HG02884 (cell line): ENCODE measurements around the gene SGMS1.
A peak's percentile ranks its signal among the peaks of the same experiment; 100 is the strongest.

Experiments used
- ATAC-seq: cut with Tn5 transposase; IDR thresholded peaks from one replicate; pipeline ENCODE4 v1.9.1; 2021; ENCODE audit warnings: mild to moderate bottlenecking, moderate library complexity; ENCODE audit not compliant: unreplicated experiment

The SGMS1 gene

DNA sequence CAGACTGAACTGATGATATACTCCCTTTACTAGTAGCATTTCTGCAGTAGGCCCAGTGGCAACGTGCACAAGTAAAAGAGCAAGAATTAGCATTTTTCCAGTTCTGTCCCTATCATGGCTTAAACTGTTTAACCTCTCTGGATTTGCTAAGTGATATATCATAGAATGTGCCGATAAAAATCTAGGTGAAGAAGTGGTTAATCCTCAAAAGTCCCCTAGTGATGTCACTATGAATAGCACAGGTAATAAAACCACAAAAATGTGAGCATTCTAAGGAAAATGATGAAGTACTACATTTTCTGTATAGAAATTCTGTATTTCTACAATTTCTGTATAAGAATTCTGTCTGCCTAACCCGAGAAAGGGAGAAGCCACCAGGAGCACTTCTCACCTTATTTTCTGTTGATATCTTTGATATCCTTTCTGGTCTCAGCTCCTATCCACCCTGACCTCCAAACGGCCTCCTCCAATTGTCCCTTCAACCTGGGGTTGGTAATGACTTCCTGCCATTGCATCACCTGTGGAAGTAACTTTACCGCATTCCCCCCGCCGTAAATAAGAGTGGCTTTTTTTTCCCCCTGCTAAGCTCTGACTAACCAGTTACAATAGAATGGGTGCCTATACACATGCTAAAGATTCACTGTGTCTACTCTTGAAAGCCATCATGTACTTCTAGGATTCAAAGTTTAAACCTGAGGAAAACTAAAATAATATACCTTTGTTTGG, 216.5 kb downstream of the SGMS1 start:
- ATAC-seq = no peak

DNA sequence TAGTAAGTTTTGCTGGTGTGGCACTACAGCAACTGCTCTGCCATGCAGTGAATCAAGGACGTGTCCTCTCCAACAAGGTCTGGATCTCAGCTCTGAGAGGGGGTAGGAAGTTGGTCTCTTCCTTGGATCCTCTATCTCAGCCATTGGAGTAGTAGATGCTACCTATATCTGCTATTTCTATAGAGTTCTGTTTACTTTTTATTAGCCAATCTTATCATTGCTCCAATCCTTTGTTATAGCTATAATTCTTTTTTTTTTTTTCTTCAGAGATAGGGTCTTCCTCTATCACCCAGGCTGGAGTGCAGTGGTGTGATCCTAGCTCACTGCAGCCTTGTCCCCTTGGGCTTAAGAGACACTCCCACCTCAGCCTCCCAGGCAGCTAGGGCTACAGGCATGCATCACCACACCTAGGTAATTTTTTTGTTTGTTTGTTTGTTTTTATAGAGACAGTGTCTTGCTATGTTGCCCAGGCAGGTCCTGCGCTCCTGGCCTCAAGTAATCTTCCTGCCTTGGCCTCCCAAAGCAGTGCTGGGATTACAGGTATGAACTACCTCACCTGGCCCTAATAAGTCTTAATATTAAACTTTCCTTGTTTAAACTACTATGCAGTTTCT, 217.2 kb downstream of the SGMS1 start:
- no peak for ATAC-seq

- no peak for ATAC-seq
These were observed 218.0 kb downstream of the SGMS1 start for GRCh38 chr10:50405723-50406122.

- ATAC-seq = no peak
These were observed 219.6 kb downstream of the SGMS1 start for GRCh38 chr10:50404021-50404773.

- no peak for ATAC-seq
These were observed 220.7 kb downstream of the SGMS1 start for GRCh38 chr10:50403074-50403473.

DNA sequence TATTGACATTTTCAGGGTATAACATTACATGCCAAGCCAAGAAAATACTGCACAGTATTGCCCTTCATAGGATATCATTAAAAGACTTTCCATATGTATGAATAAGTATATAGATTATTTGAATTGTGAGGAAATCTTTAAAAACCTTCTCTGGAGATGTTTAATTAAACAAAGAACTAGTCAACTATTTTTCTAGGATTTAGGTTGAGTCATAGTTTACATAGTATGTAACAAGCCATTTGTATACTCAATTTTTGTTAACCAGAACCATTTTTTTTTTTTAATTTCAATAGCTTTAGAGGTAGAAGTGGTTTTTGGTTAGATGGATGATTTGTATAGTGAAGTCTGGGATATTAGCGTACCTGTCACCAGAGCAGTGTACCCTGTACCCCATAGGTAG, 221.3 kb downstream of the SGMS1 start:
- ATAC-seq = no peak

DNA sequence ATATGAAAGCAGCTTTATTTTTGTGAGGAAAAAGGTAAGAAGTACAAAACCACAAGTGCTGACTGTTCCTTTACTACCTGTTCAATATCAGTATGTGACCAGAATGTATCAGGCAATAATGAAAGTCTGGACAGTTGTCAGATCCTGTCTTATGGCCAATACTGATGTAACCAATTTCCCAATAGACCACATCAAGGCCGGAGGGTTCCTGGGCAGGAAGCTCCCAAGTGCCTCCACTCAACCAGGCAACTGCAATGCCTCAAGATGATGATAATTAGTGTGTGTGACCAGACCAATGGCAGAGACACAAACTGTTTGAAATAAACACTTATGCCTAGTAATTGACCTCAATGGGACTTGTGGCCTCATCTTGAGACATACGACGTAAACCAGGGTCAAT, 223.1 kb downstream of the SGMS1 start:
- no peak for ATAC-seq

DNA sequence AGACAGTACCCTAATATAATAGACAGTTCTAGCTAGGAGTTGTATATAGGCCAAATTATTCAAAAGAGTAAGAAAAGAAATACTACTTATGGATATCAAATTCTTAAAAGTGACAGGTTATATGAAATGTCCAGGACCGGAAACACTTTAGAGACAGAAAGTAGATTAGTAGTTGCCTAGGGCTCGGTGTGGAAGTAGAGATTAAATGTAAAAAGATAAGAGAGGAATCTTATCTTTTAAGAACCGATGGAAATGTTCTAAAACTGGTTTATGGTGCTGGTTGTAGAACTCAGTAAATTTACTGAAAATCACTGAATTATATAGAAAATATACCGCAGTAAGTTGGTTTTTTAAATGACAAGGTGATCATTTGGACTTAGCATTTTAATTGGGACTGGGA, 224.9 kb downstream of the SGMS1 start:
- no peak for ATAC-seq

DNA sequence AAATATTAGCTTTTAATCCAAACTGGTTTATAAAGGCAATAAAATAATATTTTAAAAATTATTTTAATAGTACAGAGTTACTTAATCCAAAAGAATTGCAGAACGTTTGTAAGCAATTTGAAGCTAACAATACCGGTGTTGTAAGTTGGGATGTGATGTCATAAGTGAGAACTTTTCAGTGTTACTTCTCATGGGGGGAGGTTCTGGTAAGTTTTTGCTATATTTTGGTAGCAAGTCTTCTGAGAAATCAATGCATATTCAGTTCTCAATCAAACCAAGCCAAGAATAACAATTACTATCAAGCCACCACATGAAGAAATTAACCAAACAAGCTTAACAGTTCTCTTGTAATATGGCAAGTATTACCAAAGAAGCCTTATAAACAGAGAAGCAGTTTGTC, 225.4 kb downstream of the SGMS1 start:
- no peak for ATAC-seq

GRCh38 chr10:50397312-50398140, 226.2 kb downstream of the SGMS1 start:
- ATAC-seq = peak; percentile 33

- ATAC-seq = peak; percentile 91
These were observed 227.1 kb downstream of the SGMS1 start for GRCh38 chr10:50396491-50397311.

GRCh38 chr10:50395851-50396250, 227.9 kb downstream of the SGMS1 start:
- ATAC-seq = no peak

DNA sequence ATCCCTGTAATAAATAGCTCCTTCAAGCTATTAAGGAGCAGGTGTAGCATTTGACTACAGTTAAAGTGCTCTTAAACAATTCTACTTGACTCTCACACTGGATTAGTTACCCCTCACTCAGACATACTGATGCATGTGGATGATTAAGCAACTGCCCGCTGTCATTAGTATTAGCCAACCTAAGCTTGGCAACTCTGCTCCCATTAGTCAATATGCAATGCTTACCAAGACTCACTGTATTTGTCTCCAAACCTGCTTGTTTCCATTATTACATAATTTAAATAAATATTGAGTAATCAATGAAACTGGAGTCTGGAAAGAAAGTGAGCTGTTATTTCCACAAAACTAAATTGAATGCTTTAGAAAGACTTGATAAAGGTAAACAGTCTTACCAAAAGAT, 228.5 kb downstream of the SGMS1 start:
- no peak for ATAC-seq

GRCh38 chr10:50394832-50395231, 228.9 kb downstream of the SGMS1 start:
- ATAC-seq = no peak

GRCh38 chr10:50393784-50394467, 229.8 kb downstream of the SGMS1 start:
- no peak for ATAC-seq

- no peak for ATAC-seq
These were observed 230.6 kb downstream of the SGMS1 start for GRCh38 chr10:50392966-50393718.

- ATAC-seq = no peak
These were observed 231.3 kb downstream of the SGMS1 start for GRCh38 chr10:50392426-50392825.

DNA sequence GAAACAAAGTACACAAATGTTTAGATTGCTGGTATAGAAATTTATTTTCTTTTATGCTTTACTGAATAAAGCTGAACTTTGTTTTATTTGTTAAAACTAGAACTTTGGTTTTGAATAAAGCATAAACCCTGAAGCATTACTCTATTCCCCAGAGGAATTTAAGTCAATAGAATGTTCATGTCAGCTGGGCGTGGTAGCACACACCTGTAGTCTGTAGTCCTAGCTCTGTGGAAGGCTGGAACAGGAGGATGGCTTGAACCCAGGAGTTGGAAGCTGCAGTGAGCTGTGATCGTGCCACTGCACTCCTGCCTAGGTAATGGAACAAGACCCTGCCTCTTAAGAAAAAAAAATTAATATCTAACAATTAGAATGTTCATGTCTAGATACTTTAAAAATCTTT, 233.5 kb downstream of the SGMS1 start:
- no peak for ATAC-seq

DNA sequence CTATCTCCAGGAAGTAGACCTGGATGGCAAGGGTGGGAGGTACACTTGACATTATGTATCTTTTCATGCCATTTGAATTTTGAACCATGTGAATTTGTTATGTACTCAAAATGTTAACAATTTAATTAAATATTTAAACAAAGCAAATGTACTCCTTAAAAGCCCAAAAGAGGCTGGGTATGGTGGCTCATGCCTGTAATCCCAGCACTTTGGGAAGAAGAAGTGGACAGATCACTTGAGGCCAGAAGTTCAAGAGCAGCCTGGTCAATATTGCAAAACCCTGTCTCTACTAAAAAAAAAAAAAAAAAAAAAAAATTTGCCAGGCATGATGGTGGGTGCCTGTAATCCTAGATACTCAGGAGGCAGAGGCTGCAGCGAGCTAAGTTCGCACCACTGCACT, 235.6 kb downstream of the SGMS1 start:
- no peak for ATAC-seq
